IgD-negative memory B cell (primary cell): ENCODE measurements around the gene RPL39. TPM values are rescaled to one million over a fixed set of nuclear protein-coding genes. Genes with fewer than 3 reads are reported as not detected.
"Not testable (repeated sequence)": the region's sequence is repeated elsewhere in the genome, so short reads cannot be mapped to it uniquely, and the experiment has no call there.

Experiments
- H3K27ac Mint-ChIP-seq, 3 donors: one replicate each; pipeline ENCODE4 v1.8.0; 2020 to 2022; ENCODE audit warnings: mild to moderate bottlenecking in 3 of 3, mixed read lengths in 3 of 3, moderate library complexity in 1 of 3
- H3K27me3 Mint-ChIP-seq: one replicate; pipeline ENCODE4 v1.8.0; 2021; ENCODE audit warnings: mixed read lengths
- H3K36me3 Mint-ChIP-seq: one replicate; pipeline ENCODE4 v1.8.0; 2020; ENCODE audit warnings: mild to moderate bottlenecking, mixed read lengths
- H3K4me1 Mint-ChIP-seq, 3 donors: one replicate each; pipeline ENCODE4 v1.8.0; 2020 to 2022; ENCODE audit warnings: mixed read lengths in 3 of 3, mild to moderate bottlenecking in 1 of 3
- H3K4me3 Mint-ChIP-seq, 4 donors: one replicate each; pipeline ENCODE4 v1.8.0; 2020 to 2022; ENCODE audit warnings: mild to moderate bottlenecking in 4 of 4, mixed read lengths in 4 of 4, moderate library complexity in 3 of 4
- H3K9me3 Mint-ChIP-seq, 3 donors: one replicate each; pipeline ENCODE4 v1.8.0; 2020 to 2021; ENCODE audit warnings: mixed read lengths in 3 of 3, mild to moderate bottlenecking in 1 of 3
- polyA plus RNA-seq: library from polyadenylated mRNA; unstranded; fragments of 300-500 nt; fragmentation: Illumina TruSeq; gene quantifications from one replicate; pipeline ENCODE4 v1.2.3, GENCODE V29; 2021

Gene RPL39
- polyA plus RNA-seq, 1 donor from 2014 or later = 4,549 TPM

GRCh38 chrX:119756926-119757635, 34.3 kb downstream of the RPL39 start:
- peak overlapping the region; percentile 93 to 98 (median 98) for H3K27ac Mint-ChIP-seq
- peak overlapping the region; percentile 82 to 95 (median 88) for H3K4me3 Mint-ChIP-seq
- no peaks in the 10 kb centered on the region for H3K36me3 Mint-ChIP-seq
- peaks cover 1% of the 10 kb centered on the region for H3K27me3 Mint-ChIP-seq
- H3K4me1 Mint-ChIP-seq = peaks cover 46 to 54% (median 47%) of the 10 kb centered on the region in 3 donors
- no peaks in the 10 kb centered on the region for H3K9me3 Mint-ChIP-seq

- peak overlapping the region; percentile 67 to 95 (median 87) for H3K4me3 Mint-ChIP-seq
- no peaks in the 10 kb centered on the region for H3K36me3 Mint-ChIP-seq
- peaks cover 1% of the 10 kb centered on the region for H3K27me3 Mint-ChIP-seq
- H3K4me1 Mint-ChIP-seq = peaks cover 43 to 48% (median 43%) of the 10 kb centered on the region in 3 donors
- H3K27ac Mint-ChIP-seq = peak overlapping the region; percentile 93 to 98 (median 98)
- H3K9me3 Mint-ChIP-seq = no peaks in the 10 kb centered on the region
These were observed 35.4 kb downstream of the RPL39 start for GRCh38 chrX:119755981-119756533.

- Mint-ChIP-seq H3K4me1 (peaks cover 35 to 40% (median 36%) of the 10 kb centered on the region in 3 donors), H3K4me3 (peak overlapping the region; percentile 52 to 85 (median 76)), H3K27ac (peak overlapping the region in 2 of 3 donors; percentile 88 to 93), H3K27me3 (peaks cover 1% of the 10 kb centered on the region), H3K9me3 (no peaks in the 10 kb centered on the region), H3K36me3 (no peaks in the 10 kb centered on the region)
These were observed 37.7 kb downstream of the RPL39 start for GRCh38 chrX:119753639-119754257.

- Mint-ChIP-seq H3K4me3 (peak overlapping the region in 1 of 4 donors; percentile 72), H3K27ac (peak overlapping the region in 1 of 3 donors; percentile 31), H3K9me3 (no peaks in the 10 kb centered on the region), H3K36me3 (no peaks in the 10 kb centered on the region), H3K27me3 (peaks cover 1% of the 10 kb centered on the region), H3K4me1 (peaks cover 35 to 40% (median 36%) of the 10 kb centered on the region in 3 donors)
These were observed 38.4 kb downstream of the RPL39 start for GRCh38 chrX:119753001-119753400.

- H3K9me3 Mint-ChIP-seq, H3K27ac Mint-ChIP-seq: not testable (repeated sequence)
These were observed 40.7 kb downstream of the RPL39 start for GRCh38 chrX:119750751-119751150.

GRCh38 chrX:119750131-119750530, 41.3 kb downstream of the RPL39 start:
- not testable (repeated sequence) for H3K27me3 Mint-ChIP-seq, H3K4me3 Mint-ChIP-seq, H3K36me3 Mint-ChIP-seq, H3K27ac Mint-ChIP-seq, H3K9me3 Mint-ChIP-seq
- H3K4me1 Mint-ChIP-seq = peaks cover 9 to 13% (median 11%) of the 10 kb centered on the region in 3 donors

More at GRCh38 chrX:119750751-119751150, 40.7 kb downstream of the RPL39 start:
- H3K4me3 Mint-ChIP-seq, H3K36me3 Mint-ChIP-seq, H3K27me3 Mint-ChIP-seq: not testable (repeated sequence)
- H3K4me1 Mint-ChIP-seq = peaks cover 14 to 19% (median 16%) of the 10 kb centered on the region in 3 donors

- Mint-ChIP-seq H3K4me3 (no peak overlapping the region), H3K27me3 (no peaks in the 10 kb centered on the region), H3K9me3 (no peaks in the 10 kb centered on the region), H3K4me1 (no peaks in the 10 kb centered on the region), H3K27ac (no peak overlapping the region), H3K36me3 (no peaks in the 10 kb centered on the region)
These were observed 46.1 kb downstream of the RPL39 start for GRCh38 chrX:119745283-119745848.

GRCh38 chrX:119738742-119739141, 52.7 kb downstream of the RPL39 start:
- no peak overlapping the region for H3K27ac Mint-ChIP-seq
- H3K36me3 Mint-ChIP-seq = no peaks in the 10 kb centered on the region
- H3K9me3 Mint-ChIP-seq = no peaks in the 10 kb centered on the region
- no peak overlapping the region for H3K4me3 Mint-ChIP-seq
- no peaks in the 10 kb centered on the region for H3K4me1 Mint-ChIP-seq
- peaks cover 3% of the 10 kb centered on the region for H3K27me3 Mint-ChIP-seq

Other genes with a start within 250 kb of the RPL39 start
- gene STEEP1, start 226.2 kb downstream of the RPL39 start, polyA plus RNA-seq = 24.0 TPM
- gene UBE2A, start 217.1 kb downstream of the RPL39 start, polyA plus RNA-seq = 65.2 TPM
- gene NKRF, start 185.2 kb downstream of the RPL39 start, polyA plus RNA-seq = 7.1 TPM
- 241 TPM for gene SEPTIN6, start 98.5 kb downstream of the RPL39 start, polyA plus RNA-seq
- 36.1 TPM for gene SOWAHD, start 33.0 kb downstream of the RPL39 start, polyA plus RNA-seq
- gene UPF3B, start 61.3 kb upstream of the RPL39 start, polyA plus RNA-seq = 12.4 TPM
- gene RNF113A, start 80.1 kb upstream of the RPL39 start, polyA plus RNA-seq = 66.2 TPM
- gene NDUFA1, start 80.2 kb upstream of the RPL39 start, polyA plus RNA-seq = 249 TPM
- not detected for gene AKAP14, start 104.3 kb upstream of the RPL39 start, polyA plus RNA-seq
- 5.4 TPM for gene NKAP, start 152.1 kb upstream of the RPL39 start, polyA plus RNA-seq